ENCODE data around the gene PCDHGA1.
A peak's percentile ranks its signal among the peaks of the same experiment; 100 is the strongest.
"Not testable (repeated sequence)": the region's sequence is repeated elsewhere in the genome, so short reads cannot be mapped to it uniquely, and the experiment has no call there.

Gene PCDHGA1

GRCh38 chr5:141431286-141431685 is 101.0 kb downstream of the PCDHGA1 start:
- Histone ChIP-seq H3K36me3 (replicated peaks; ENCODE audit: insufficient read depth, low read length) (no peaks in the 10 kb centered on the region), H3K27ac (ENCODE audit: low read length) (no peak overlapping the region), H3K9me2 (replicated peaks; ENCODE audit: insufficient read depth, low read length) (no peaks in the 10 kb centered on the region), H3K9ac (ENCODE audit: low read length) (no peak overlapping the region), H3K27me3 (replicated peaks; ENCODE audit: insufficient read depth, low read length) (no peaks in the 10 kb centered on the region; the same call in 1 of the 2 replicates), H4K20me1 (ENCODE audit: insufficient read depth, low read length) (no peaks in the 10 kb centered on the region), H3K9me3 (replicated peaks; ENCODE audit: insufficient read depth, low read length) (no peaks in the 10 kb centered on the region), H3K79me2 (ENCODE audit: low read length) (no peaks in the 10 kb centered on the region), H2AFZ (ENCODE audit: low read length) (no peak overlapping the region), H3K4me3 (ENCODE audit: low read length) (peak overlapping the region; percentile 46; the same call in 1 of the 2 replicates), H3K4me2 (ENCODE audit: low read depth, low read length) (peak overlapping the region; percentile 77), H3F3A (ENCODE audit: insufficient read depth, low read length) (no peaks in the 10 kb centered on the region), H3K4me1 (ENCODE audit: low read length) (no peaks in the 10 kb centered on the region)
- DNase-seq = no peak
- TF ChIP-seq EZH2phosphoT487 (IDR thresholded peaks at IDR 0.05; ENCODE audit: low read length) (no peak), CTCF (IDR thresholded peaks at IDR 0.05; ENCODE audit: low read length) (no peak), EZH2 (optimal IDR thresholded peaks at IDR 0.05; ENCODE audit: low read depth, low read length) (no peak)

DNA sequence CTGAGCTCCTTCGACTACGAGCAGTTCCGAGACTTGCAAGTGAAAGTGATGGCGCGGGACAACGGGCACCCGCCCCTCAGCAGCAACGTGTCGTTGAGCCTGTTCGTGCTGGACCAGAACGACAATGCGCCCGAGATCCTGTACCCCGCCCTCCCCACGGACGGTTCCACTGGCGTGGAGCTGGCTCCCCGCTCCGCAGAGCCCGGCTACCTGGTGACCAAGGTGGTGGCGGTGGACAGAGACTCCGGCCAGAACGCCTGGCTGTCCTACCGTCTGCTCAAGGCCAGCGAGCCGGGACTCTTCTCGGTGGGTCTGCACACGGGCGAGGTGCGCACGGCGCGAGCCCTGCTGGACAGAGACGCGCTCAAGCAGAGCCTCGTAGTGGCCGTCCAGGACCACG is 102.0 kb downstream of the PCDHGA1 start:
- H3K79me2 ChIP-seq (ENCODE audit: low read length); H3K9me2 ChIP-seq (replicated peaks; ENCODE audit: insufficient read depth, low read length); H2AFZ ChIP-seq (ENCODE audit: low read length); H3K9me3 ChIP-seq (replicated peaks; ENCODE audit: insufficient read depth, low read length); H4K20me1 ChIP-seq (ENCODE audit: insufficient read depth, low read length); H3K4me2 ChIP-seq (ENCODE audit: low read depth, low read length); DNase-seq; H3K27ac ChIP-seq (ENCODE audit: low read length); H3K4me1 ChIP-seq (ENCODE audit: low read length); H3K4me3 ChIP-seq (ENCODE audit: low read length); H3F3A ChIP-seq (ENCODE audit: insufficient read depth, low read length); H3K9ac ChIP-seq (ENCODE audit: low read length); H3K36me3 ChIP-seq (replicated peaks; ENCODE audit: insufficient read depth, low read length); H3K27me3 ChIP-seq (replicated peaks; ENCODE audit: insufficient read depth, low read length): not testable (repeated sequence)

DNA sequence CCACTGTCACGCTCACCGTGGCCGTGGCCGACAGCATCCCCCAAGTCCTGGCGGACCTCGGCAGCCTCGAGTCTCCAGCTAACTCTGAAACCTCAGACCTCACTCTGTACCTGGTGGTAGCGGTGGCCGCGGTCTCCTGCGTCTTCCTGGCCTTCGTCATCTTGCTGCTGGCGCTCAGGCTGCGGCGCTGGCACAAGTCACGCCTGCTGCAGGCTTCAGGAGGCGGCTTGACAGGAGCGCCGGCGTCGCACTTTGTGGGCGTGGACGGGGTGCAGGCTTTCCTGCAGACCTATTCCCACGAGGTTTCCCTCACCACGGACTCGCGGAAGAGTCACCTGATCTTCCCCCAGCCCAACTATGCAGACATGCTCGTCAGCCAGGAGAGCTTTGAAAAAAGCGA is 102.4 kb downstream of the PCDHGA1 start:
- not testable (repeated sequence) for H3K4me2 ChIP-seq (ENCODE audit: low read depth, low read length); H4K20me1 ChIP-seq (ENCODE audit: insufficient read depth, low read length); H3F3A ChIP-seq (ENCODE audit: insufficient read depth, low read length); H2AFZ ChIP-seq (ENCODE audit: low read length); H3K4me1 ChIP-seq (ENCODE audit: low read length); H3K27ac ChIP-seq (ENCODE audit: low read length); H3K27me3 ChIP-seq (replicated peaks; ENCODE audit: insufficient read depth, low read length); H3K4me3 ChIP-seq (ENCODE audit: low read length); H3K9me2 ChIP-seq (replicated peaks; ENCODE audit: insufficient read depth, low read length); H3K79me2 ChIP-seq (ENCODE audit: low read length); H3K36me3 ChIP-seq (replicated peaks; ENCODE audit: insufficient read depth, low read length); H3K9me3 ChIP-seq (replicated peaks; ENCODE audit: insufficient read depth, low read length); H3K9ac ChIP-seq (ENCODE audit: low read length); DNase-seq

- H3K36me3 ChIP-seq (replicated peaks; ENCODE audit: insufficient read depth, low read length) = no peaks in the 10 kb centered on the region
- H3K4me2 ChIP-seq (ENCODE audit: low read depth, low read length) = no peak overlapping the region
- H3K4me3 ChIP-seq (ENCODE audit: low read length) = no peak overlapping the region
- H3K79me2 ChIP-seq (ENCODE audit: low read length) = no peaks in the 10 kb centered on the region
- H3K4me1 ChIP-seq (ENCODE audit: low read length) = no peaks in the 10 kb centered on the region
- no peaks in the 10 kb centered on the region for H3K9me3 ChIP-seq (replicated peaks; ENCODE audit: insufficient read depth, low read length)
- no peaks in the 10 kb centered on the region for H3F3A ChIP-seq (ENCODE audit: insufficient read depth, low read length)
- no peaks in the 10 kb centered on the region for H3K9me2 ChIP-seq (replicated peaks; ENCODE audit: insufficient read depth, low read length)
- H4K20me1 ChIP-seq (ENCODE audit: insufficient read depth, low read length) = no peaks in the 10 kb centered on the region
- no peak overlapping the region for H3K9ac ChIP-seq (ENCODE audit: low read length)
- H3K27ac ChIP-seq (ENCODE audit: low read length) = no peak overlapping the region
- no peaks in the 10 kb centered on the region; the same call in 1 of the 2 replicates for H3K27me3 ChIP-seq (replicated peaks; ENCODE audit: insufficient read depth, low read length)
- DNase-seq = no peak
- TF ChIP-seq CTCF (IDR thresholded peaks at IDR 0.05; ENCODE audit: low read length) (no peak), EZH2phosphoT487 (IDR thresholded peaks at IDR 0.05; ENCODE audit: low read length) (no peak), EZH2 (optimal IDR thresholded peaks at IDR 0.05; ENCODE audit: low read depth, low read length) (no peak)
- no peak overlapping the region for H2AFZ ChIP-seq (ENCODE audit: low read length)
Measured at GRCh38 chr5:141434006-141434405, 103.7 kb downstream of the PCDHGA1 start.
